Measurements from ENCODE around the gene CYB5RL. TPM values are rescaled to one million over a fixed set of nuclear protein-coding genes. Genes with fewer than 3 reads are reported as not detected.

Gene CYB5RL
- total RNA-seq, 4 donors from 2014 or later, result 3.7 to 6.2 (median 5.2) TPM

GRCh38 chr1:54165146-54165545, 34.7 kb downstream of the CYB5RL start:
- WGBS, 2 donors, result 83 to 88% methylated on average over 11 to 12 of the region's 15 CpGs
- Histone ChIP-seq H3K27ac (no peak overlapping the region), H3K4me1 (no peaks in the 10 kb centered on the region), H3K9me3 (no peaks in the 10 kb centered on the region), H3K27me3 (no peaks in the 10 kb centered on the region), H3K4me3 (replicated peaks in 1 of 3) (no peak overlapping the region), H3K36me3 (no peaks in the 10 kb centered on the region)
- intact Hi-C loops (cut with DNase I), result no loop called here
- no peak for DNase-seq
- TF ChIP-seq CTCF (IDR thresholded peaks at IDR 0.05) (no peak), POLR2A (IDR thresholded peaks at IDR 0.05) (no peak)

- 78 to 84% methylated on average over 5 of the region's 5 CpGs for WGBS, 2 donors
- Histone ChIP-seq H3K27me3 (no peaks in the 10 kb centered on the region), H3K27ac (no peak overlapping the region), H3K9me3 (no peaks in the 10 kb centered on the region), H3K4me3 (replicated peaks in 1 of 3) (no peak overlapping the region), H3K36me3 (no peaks in the 10 kb centered on the region), H3K4me1 (no peaks in the 10 kb centered on the region)
- intact Hi-C loops (cut with DNase I), result no loop called here
- no peak for DNase-seq
- TF ChIP-seq POLR2A (IDR thresholded peaks at IDR 0.05), result no peak
- TF ChIP-seq CTCF (IDR thresholded peaks at IDR 0.05), result no peak
Measured at GRCh38 chr1:54163573-54163972, 36.3 kb downstream of the CYB5RL start.

- no peak overlapping the region for H3K27ac ChIP-seq
- TF ChIP-seq CTCF (IDR thresholded peaks at IDR 0.05) (no peak), POLR2A (IDR thresholded peaks at IDR 0.05) (no peak)
- no peak for DNase-seq
- H3K4me3 ChIP-seq (replicated peaks in 1 of 3), result no peak overlapping the region
- no peaks in the 10 kb centered on the region for H3K36me3 ChIP-seq
- H3K4me1 ChIP-seq, result no peaks in the 10 kb centered on the region
- no peaks in the 10 kb centered on the region for H3K9me3 ChIP-seq
- H3K27me3 ChIP-seq, result no peaks in the 10 kb centered on the region
- intact Hi-C loops (cut with DNase I), result no loop called here
- WGBS, 2 donors, result 77 to 80% methylated on average over 1 to 3 of the region's 3 CpGs
Measured at GRCh38 chr1:54163051-54163450, 36.8 kb downstream of the CYB5RL start.

GRCh38 chr1:54161495-54162168, 38.2 kb downstream of the CYB5RL start:
- TF ChIP-seq POLR2A (IDR thresholded peaks at IDR 0.05), result no peak
- no peak for TF ChIP-seq CTCF (IDR thresholded peaks at IDR 0.05)
- Histone ChIP-seq H3K9me3 (no peaks in the 10 kb centered on the region), H3K27ac (no peak overlapping the region), H3K27me3 (no peaks in the 10 kb centered on the region), H3K36me3 (no peaks in the 10 kb centered on the region), H3K4me3 (replicated peaks in 1 of 3) (no peak overlapping the region), H3K4me1 (no peaks in the 10 kb centered on the region)
- WGBS, 2 donors, result 79 to 85% methylated on average over 6 of the region's 6 CpGs
- no peak for DNase-seq
- intact Hi-C loops (cut with DNase I), result no loop called here

GRCh38 chr1:54160351-54160750, 39.5 kb downstream of the CYB5RL start:
- intact Hi-C loops (cut with DNase I), result no loop called here
- H3K27ac ChIP-seq, result no peak overlapping the region
- WGBS, 2 donors, result 63 to 76% methylated on average over 3 of the region's 3 CpGs
- no peaks in the 10 kb centered on the region for H3K36me3 ChIP-seq
- H3K4me1 ChIP-seq, result no peaks in the 10 kb centered on the region
- DNase-seq, result no peak
- H3K4me3 ChIP-seq (replicated peaks in 1 of 3), result no peak overlapping the region
- no peak for TF ChIP-seq CTCF (IDR thresholded peaks at IDR 0.05)
- no peak for TF ChIP-seq POLR2A (IDR thresholded peaks at IDR 0.05)
- no peaks in the 10 kb centered on the region for H3K27me3 ChIP-seq
- H3K9me3 ChIP-seq, result no peaks in the 10 kb centered on the region

All from thyroid gland (tissue), 4 donors.